MM.1S (cell line): ENCODE data around the gene FGF5.
A peak's percentile ranks its signal among the peaks of the same experiment; 100 is the strongest.

Experiments used
- DNase-seq: peaks from one replicate; pipeline ENCODE4 v3.0.0-alpha.2; 2015
- H2AFZ ChIP-seq: fragments of 300-600 bp; sonication (generic); 2 replicates; pipeline ENCODE4 v1.6.0; 2016; ENCODE audit warnings: antibody characterized with exemption, low read length
- H3F3A ChIP-seq: fragments of 300-600 bp; sonication (generic); 2 replicates; pipeline ENCODE4 v1.6.1; 2016; ENCODE audit warnings: mild to moderate bottlenecking, antibody characterized with exemption, low read length, moderate library complexity, mixed read lengths; ENCODE audit not compliant: insufficient read depth
- H3K27ac ChIP-seq: fragments of 300-600 bp; sonication (generic); 2 replicates; pipeline ENCODE4 v1.5.1; 2016; ENCODE audit warnings: mild to moderate bottlenecking, low read length
- H3K27me3 ChIP-seq: fragments of 300-600 bp; sonication (generic); replicated peaks from 2 replicates; pipeline ENCODE4 v1.6.0; 2016; ENCODE audit warnings: low read length; ENCODE audit not compliant: insufficient read depth
- H3K36me3 ChIP-seq: fragments of 300-600 bp; sonication (generic); replicated peaks from 2 replicates; pipeline ENCODE4 v1.6.1; 2016; ENCODE audit warnings: mild to moderate bottlenecking, low read length, mixed read lengths; ENCODE audit not compliant: insufficient read depth
- H3K4me1 ChIP-seq: fragments of 300-600 bp; sonication (generic); 2 replicates; pipeline ENCODE4 v1.6.1; 2016; ENCODE audit warnings: low read length, mixed read lengths
- H3K4me2 ChIP-seq: fragments of 300-600 bp; sonication (generic); 2 replicates; pipeline ENCODE4 v1.6.0; 2016; ENCODE audit warnings: low read depth, low read length
- H3K4me3 ChIP-seq: fragments of 300-600 bp; sonication (generic); 2 replicates; pipeline ENCODE4 v1.5.1; 2016; ENCODE audit warnings: low read length, mixed read lengths
- H3K79me2 ChIP-seq: fragments of 300-600 bp; sonication (generic); 2 replicates; pipeline ENCODE4 v1.6.1; 2016; ENCODE audit warnings: mixed run types, low read length, mixed read lengths
- H3K9ac ChIP-seq: fragments of 300-600 bp; sonication (generic); 2 replicates; pipeline ENCODE4 v1.6.1; 2016; ENCODE audit warnings: low read length, mixed read lengths
- H3K9me2 ChIP-seq: fragments of 300-600 bp; sonication (generic); replicated peaks from 2 replicates; pipeline ENCODE4 v1.6.1; 2016; ENCODE audit warnings: mild to moderate bottlenecking, low read length, mixed read lengths; ENCODE audit not compliant: insufficient read depth
- H3K9me3 ChIP-seq: fragments of 300-600 bp; sonication (generic); replicated peaks from 2 replicates; pipeline ENCODE4 v1.6.1; 2016; ENCODE audit warnings: mild to moderate bottlenecking, low read length, mixed read lengths; ENCODE audit not compliant: insufficient read depth
- H4K20me1 ChIP-seq: fragments of 300-600 bp; sonication (generic); 2 replicates; pipeline ENCODE4 v1.6.1; 2016; ENCODE audit warnings: mild to moderate bottlenecking, low read length, moderate library complexity, mixed read lengths; ENCODE audit not compliant: insufficient read depth
- CTCF ChIP-seq: fragments of 300-600 bp; sonication (generic); IDR thresholded peaks from 2 replicates; pipeline ENCODE4 v1.5.1; 2016; ENCODE audit warnings: antibody characterized with exemption, low read length, mixed read lengths
- EZH2 ChIP-seq: fragments of 300-600 bp; sonication (generic); optimal IDR thresholded peaks from 2 replicates; pipeline ENCODE3; 2017; ENCODE audit warnings: low read depth, mild to moderate bottlenecking, antibody characterized with exemption, low read length, mixed read lengths
- EZH2phosphoT487 ChIP-seq: fragments of 300-600 bp; sonication (generic); IDR thresholded peaks from 2 replicates; pipeline ENCODE4 v1.6.1; 2018; ENCODE audit warnings: antibody characterized with exemption, low read length

Gene FGF5

GRCh38 chr4:80264352-80264647, 2.2 kb upstream of the FGF5 start:
- H3K27me3 ChIP-seq, result no peaks in the 10 kb centered on the region
- no peak overlapping the region for H3K4me3 ChIP-seq
- no peaks in the 10 kb centered on the region for H3F3A ChIP-seq
- no peaks in the 10 kb centered on the region for H3K9me2 ChIP-seq
- H4K20me1 ChIP-seq, result no peaks in the 10 kb centered on the region
- H3K4me1 ChIP-seq, result no peaks in the 10 kb centered on the region
- no peak overlapping the region for H2AFZ ChIP-seq
- H3K4me2 ChIP-seq, result no peak overlapping the region
- no peak overlapping the region for H3K9ac ChIP-seq
- H3K79me2 ChIP-seq, result no peaks in the 10 kb centered on the region
- TF ChIP-seq EZH2 (no peak), EZH2phosphoT487 (no peak)
- H3K27ac ChIP-seq, result no peak overlapping the region
- no peaks in the 10 kb centered on the region for H3K9me3 ChIP-seq
- H3K36me3 ChIP-seq, result no peaks in the 10 kb centered on the region
- DNase-seq, result no peak

DNA sequence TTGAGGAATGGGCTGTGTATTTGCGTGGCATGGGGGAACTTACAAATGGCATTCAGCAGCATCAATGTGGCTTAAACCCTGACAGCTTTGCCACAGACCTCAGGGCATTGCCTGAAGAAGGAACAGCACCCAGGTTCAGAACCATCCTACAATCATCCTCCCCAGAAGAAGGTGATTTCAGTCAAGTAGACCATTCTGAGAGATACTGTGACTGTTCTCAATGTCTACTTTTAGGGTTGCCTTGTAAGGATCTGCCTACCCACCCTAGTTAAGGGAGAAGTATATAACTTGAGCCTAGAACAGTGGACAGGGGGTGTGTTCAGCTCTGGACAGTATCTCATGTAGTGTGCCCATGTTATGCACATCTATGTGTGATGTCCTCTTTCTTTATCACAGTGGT, 1.6 kb upstream of the FGF5 start:
- H4K20me1 ChIP-seq, result no peaks in the 10 kb centered on the region
- H3K4me1 ChIP-seq, result no peaks in the 10 kb centered on the region
- no peak overlapping the region for H2AFZ ChIP-seq
- no peaks in the 10 kb centered on the region for H3F3A ChIP-seq
- H3K79me2 ChIP-seq, result no peaks in the 10 kb centered on the region
- H3K9me3 ChIP-seq, result no peaks in the 10 kb centered on the region
- no peak overlapping the region for H3K27ac ChIP-seq
- no peak overlapping the region for H3K9ac ChIP-seq
- H3K27me3 ChIP-seq, result no peaks in the 10 kb centered on the region
- H3K36me3 ChIP-seq, result no peaks in the 10 kb centered on the region
- H3K4me2 ChIP-seq, result no peak overlapping the region
- no peak for DNase-seq
- no peaks in the 10 kb centered on the region for H3K9me2 ChIP-seq
- TF ChIP-seq EZH2 (no peak), CTCF (no peak)
- H3K4me3 ChIP-seq, result no peak overlapping the region

- no peak overlapping the region for H2AFZ ChIP-seq
- H4K20me1 ChIP-seq, result no peaks in the 10 kb centered on the region
- DNase-seq, result no peak
- H3K4me3 ChIP-seq, result peak overlapping the region; percentile 44; the same call in 1 of the 2 replicates
- no peaks in the 10 kb centered on the region for H3K9me2 ChIP-seq
- H3K4me1 ChIP-seq, result no peaks in the 10 kb centered on the region
- H3K27ac ChIP-seq, result no peak overlapping the region
- TF ChIP-seq CTCF, result no peak
- TF ChIP-seq EZH2, result no peak
- no peak for TF ChIP-seq EZH2phosphoT487
- H3F3A ChIP-seq, result no peaks in the 10 kb centered on the region
- peak overlapping the region; percentile 51; the same call in 1 of the 2 replicates for H3K4me2 ChIP-seq
- H3K9ac ChIP-seq, result no peak overlapping the region
- no peaks in the 10 kb centered on the region for H3K9me3 ChIP-seq
- H3K27me3 ChIP-seq, result no peaks in the 10 kb centered on the region
- H3K36me3 ChIP-seq, result no peaks in the 10 kb centered on the region
- H3K79me2 ChIP-seq, result no peaks in the 10 kb centered on the region
Observed at GRCh38 chr4:80265571-80266252, 752 bp upstream of the FGF5 start.

DNA sequence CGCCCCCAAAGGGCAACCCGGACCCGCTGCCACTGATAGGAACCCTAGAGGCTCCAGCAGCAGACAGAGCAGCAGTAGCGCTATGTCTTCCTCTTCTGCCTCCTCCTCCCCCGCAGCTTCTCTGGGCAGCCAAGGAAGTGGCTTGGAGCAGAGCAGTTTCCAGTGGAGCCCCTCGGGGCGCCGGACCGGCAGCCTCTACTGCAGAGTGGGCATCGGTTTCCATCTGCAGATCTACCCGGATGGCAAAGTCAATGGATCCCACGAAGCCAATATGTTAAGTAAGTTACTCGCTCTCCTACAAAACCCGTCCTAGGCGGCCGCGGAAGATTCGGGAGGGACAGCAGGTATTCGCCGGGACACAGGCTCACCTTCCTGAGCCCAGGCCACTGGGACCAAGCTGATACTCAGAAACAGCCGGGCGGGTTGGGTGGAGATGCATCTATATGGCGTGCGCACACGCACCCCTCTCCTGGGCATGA, 477 bp downstream of the FGF5 start:
- Histone ChIP-seq H3K9me2 (no peaks in the 10 kb centered on the region), H3K36me3 (no peaks in the 10 kb centered on the region), H3K4me3 (peak overlapping the region; percentile 44; the same call in 1 of the 2 replicates), H2AFZ (peak overlapping the region; percentile 53), H3K79me2 (no peaks in the 10 kb centered on the region), H3K9ac (no peak overlapping the region), H3K9me3 (no peaks in the 10 kb centered on the region), H4K20me1 (no peaks in the 10 kb centered on the region), H3K27ac (no peak overlapping the region), H3K4me1 (no peaks in the 10 kb centered on the region), H3K27me3 (no peaks in the 10 kb centered on the region), H3F3A (no peaks in the 10 kb centered on the region), H3K4me2 (peak overlapping the region; percentile 51; the same call in 1 of the 2 replicates)
- no peak for TF ChIP-seq EZH2phosphoT487
- TF ChIP-seq EZH2, result no peak
- no peak for TF ChIP-seq CTCF
- no peak for DNase-seq
